ENCODE measurements around the gene OXTR. TPM values are rescaled to one million over a fixed set of nuclear protein-coding genes. Genes with fewer than 3 reads are reported as not detected.

The OXTR gene
- total and polyA plus RNA-seq, 2 of the 13 experiments (the other 11 are each of a cell fraction or from before 2014, with no cell fraction given), result 0.36 to 0.95 TPM

GRCh38 chr3:8712908-8713255 is 56.5 kb downstream of the OXTR start:
- Histone ChIP-seq H3K79me2 (ENCODE audit: insufficient read depth, low read length) (no peaks in the 10 kb centered on the region), H3K9me3 (ENCODE audit: low read length) (no peaks in the 10 kb centered on the region), H3K27me3 (ENCODE audit: control insufficient read depth in 1 of 2, insufficient read depth in 2 of 2, low read length in 2 of 2) (peaks cover 3 to 35% of the 10 kb centered on the region in 2 experiments; a peak in 4 of 5 replicates), H4K20me1 (ENCODE audit: insufficient read depth, low read length) (no peaks in the 10 kb centered on the region), H3K4me1 (ENCODE audit: insufficient read depth, low read length) (peaks cover 26% of the 10 kb centered on the region), H2AFZ (ENCODE audit: low read length) (no peak overlapping the region), H3K36me3 (replicated peaks in 1 of 2; ENCODE audit: control insufficient read depth in 1 of 2, insufficient read depth in 2 of 2, low read length in 2 of 2) (no peaks in the 10 kb centered on the region), H3K9ac (ENCODE audit: insufficient read depth, low read depth, low read length) (no peak overlapping the region), H3K4me3 (replicated peaks in 1 of 3; ENCODE audit: insufficient read depth in 1 of 3, low read depth in 2 of 3, low read length in 3 of 3) (no peak overlapping the region), H3K27ac (ENCODE audit: extremely low read length, insufficient read depth, low read length) (no peak overlapping the region), H3K4me2 (ENCODE audit: low read depth, low read length) (no peak overlapping the region)
- no peak for FAIRE-seq
- intact Hi-C loops (cut with micrococcal nuclease; ENCODE audit: unreplicated experiment), result no loop called here
- ChIA-PET POLR2A (no interaction called here), CTCF (ENCODE audit: low intra/inter-chr PET ratio, low total read pairs) (no interaction called here)
- ATAC-seq, result no peak
- in situ Hi-C loops (cut with HindIII; ENCODE audit: extremely low pct_ligation_motif_present, low pct_unique_long_range_greater_than_20kb), result no loop called here
- TF ChIP-seq HDAC1 (CRISPR knock-in tag; IDR thresholded peaks at IDR 0.05), result no peak
- no peak for TF ChIP-seq EED (CRISPR knock-in tag; IDR thresholded peaks at IDR 0.05)
- no peak for TF ChIP-seq ZNF674 (CRISPR knock-in tag; IDR thresholded peaks at IDR 0.05; ENCODE audit: low read depth)
- TF ChIP-seq ETV6 (CRISPR knock-in tag; conservative IDR thresholded peaks at IDR 0.05), result no peak
- TF ChIP-seq ZNF513 (CRISPR knock-in tag; conservative IDR thresholded peaks at IDR 0.05), result no peak
- no peak for TF ChIP-seq AHDC1 (CRISPR knock-in tag; IDR thresholded peaks at IDR 0.05; ENCODE audit: borderline replicate concordance)
- no peak for TF ChIP-seq ZNF230 (CRISPR knock-in tag; IDR thresholded peaks at IDR 0.05)
- no peak for TF ChIP-seq ZNF383 (CRISPR knock-in tag; IDR thresholded peaks at IDR 0.05; ENCODE audit: borderline replicate concordance)
- DNase-seq (ENCODE audit: low spot score), result no peak
- 33% methylated on average over 2 of the region's 2 CpGs for whole genome bisulfite sequencing (ENCODE audit: low lambda C conversion rate)
- no TSS peak for BruUV-seq (replicated peaks)
